Large intestine (tissue), 12 donors: ENCODE results near the gene CFAP300. TPM values are rescaled to one million over a fixed set of nuclear protein-coding genes. Genes with fewer than 3 reads are reported as not detected.
A peak's percentile ranks its signal among the peaks of the same experiment; 100 is the strongest.

ENCODE experiments used
- DNase-seq, 2 donors: peaks; one replicate each; pipeline versions ENCODE4 v3.0.0 to v3.0.0-alpha.2; 2013
- H3K27ac ChIP-seq: one replicate; pipeline ENCODE4 v1.5.1; 2013; ENCODE audit warnings: low read length
- H3K27me3 ChIP-seq: 2 replicates; pipeline ENCODE4 v1.6.1; 2013; ENCODE audit warnings: low read length; ENCODE audit not compliant: control insufficient read depth, insufficient read depth
- H3K36me3 ChIP-seq: 2 replicates; pipeline ENCODE4 v1.6.1; 2013; ENCODE audit warnings: low read length; ENCODE audit not compliant: control insufficient read depth, insufficient read depth
- H3K4me1 ChIP-seq: one replicate; pipeline ENCODE4 v1.6.1; 2013; ENCODE audit warnings: low read length; ENCODE audit not compliant: control insufficient read depth, insufficient read depth
- H3K4me3 ChIP-seq: one replicate; pipeline ENCODE4 v1.5.1; 2013; ENCODE audit warnings: low read length
- H3K9me3 ChIP-seq: one replicate; pipeline ENCODE4 v1.6.1; 2013; ENCODE audit warnings: mild to moderate bottlenecking, low read depth, low read length, moderate library complexity; ENCODE audit not compliant: control insufficient read depth
- WGBS: methylation state at CpG from one replicate; pipeline ENCODE4 v1.1.5; 2013; ENCODE audit warnings: low lambda C conversion rate; ENCODE audit not compliant: insufficient coverage; 5-methylcytosine and 5-hydroxymethylcytosine counted together
- long read RNA-seq, 11 donors: transcript quantifications; one replicate each; lab custom pipeline, GENCODE V29; 2026
- polyA plus RNA-seq: library from polyadenylated mRNA; unstranded; fragments of 120-200 nt; gene quantifications from one replicate; pipeline ENCODE4 v1.2.1, GENCODE V29; 2013

CFAP300 gene
- polyA plus RNA-seq: 1.9 TPM
- long read RNA-seq, donor 1: 0 reads
- long read RNA-seq, donor 2: 0 reads
- long read RNA-seq, donor 3: 0 reads
- long read RNA-seq, donor 4: 0 reads
- long read RNA-seq, donor 5: 0 reads
- long read RNA-seq, donor 6, partial matches to known transcripts: 0 of 1 reads
- long read RNA-seq, donor 6, other reads (novel, unspliced or antisense): 0 of 1 reads
- long read RNA-seq, donor 7: 0 reads
- long read RNA-seq, donor 8: 0 reads
- long read RNA-seq, donor 9, partial matches to known transcripts: 0 of 1 reads
- long read RNA-seq, donor 9, other reads (novel, unspliced or antisense): 0 of 1 reads
- long read RNA-seq, donor 10, partial matches to known transcripts: 0 of 1 reads
- long read RNA-seq, donor 10, other reads (novel, unspliced or antisense): 0 of 1 reads
- long read RNA-seq, donor 11: 0 reads

DNA sequence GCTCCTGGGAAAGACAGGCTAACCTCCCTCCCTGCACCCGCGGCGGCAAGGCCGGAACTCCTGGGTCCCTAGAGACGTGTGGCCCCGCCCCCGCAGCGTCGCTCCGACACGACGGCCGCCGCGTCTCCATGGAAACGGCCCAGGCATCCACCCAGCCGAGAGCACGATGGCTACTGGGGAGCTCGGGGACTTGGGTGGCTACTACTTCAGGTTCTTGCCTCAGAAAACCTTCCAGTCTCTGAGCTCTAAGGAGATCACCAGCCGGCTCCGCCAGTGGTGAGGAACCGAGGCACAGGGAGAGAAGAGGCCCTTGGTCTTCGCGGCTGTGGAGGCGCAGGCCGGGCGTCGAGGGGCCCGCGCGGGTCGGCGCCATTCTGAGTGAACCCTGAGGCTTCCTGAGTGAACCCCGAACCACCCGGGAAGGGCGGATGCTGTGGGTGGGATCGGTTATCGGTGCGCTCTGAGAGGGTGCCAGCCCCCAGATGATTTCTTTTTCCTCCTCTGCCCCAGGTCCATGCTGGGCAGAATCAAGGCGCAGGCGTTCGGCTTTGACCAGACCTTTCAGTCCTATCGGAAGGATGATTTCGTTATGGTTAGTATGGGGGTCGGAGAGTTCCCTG lies at the start of gene CFAP300:
Gene CFAP300 (plus strand): TSS at position 133 of the 620 bp plus-strand sequence. CDS start 34 bp downstream, at position 167.
- H3K36me3 ChIP-seq: no peaks in the 10 kb centered on the region
- DNase-seq: peak; percentile 46 to 72
- peaks cover 5% of the 10 kb centered on the region for H3K9me3 ChIP-seq
- no CpG with 5 or more reads among the region's 45 CpGs for WGBS
- peak within 1 kb of the TSS; percentile 60 for H3K4me3 ChIP-seq
- no peaks in the 10 kb centered on the region for H3K4me1 ChIP-seq
- no peaks in the 10 kb centered on the region for H3K27me3 ChIP-seq
- no peak within 1 kb of the TSS for H3K27ac ChIP-seq

DNA sequence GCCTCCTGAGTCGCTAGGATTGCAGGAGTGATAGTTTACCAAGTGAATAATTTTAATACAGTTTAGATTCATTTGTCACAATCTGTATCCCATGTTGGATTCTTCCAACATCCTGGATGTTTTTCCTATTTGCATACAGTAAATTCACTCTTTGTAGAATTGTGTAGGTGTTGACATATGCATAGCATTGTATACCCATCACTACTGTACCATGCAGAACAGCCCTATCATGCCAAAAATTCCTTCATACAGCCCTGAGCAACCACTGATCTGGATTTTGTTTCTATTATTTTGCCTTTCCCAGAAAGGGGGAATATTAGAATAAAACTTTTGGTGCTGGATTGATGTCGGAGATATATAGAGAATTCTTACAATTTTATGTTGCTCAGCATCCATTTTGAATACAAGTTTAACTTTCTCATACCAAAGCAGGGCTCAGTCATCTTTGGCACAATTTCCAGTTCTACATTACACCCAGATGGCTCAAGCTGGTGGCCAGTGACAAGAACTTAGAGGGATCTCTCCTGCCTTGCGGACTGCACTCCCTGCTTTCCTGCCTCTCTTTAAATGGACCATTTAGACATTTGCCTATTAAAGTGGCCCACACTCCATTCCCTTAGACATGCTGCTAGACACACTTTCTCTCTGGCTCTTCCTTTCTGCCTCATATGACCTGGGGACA lies 45.4 kb upstream of the CFAP300 start:
- 100% methylated on average over 1 of the region's 3 CpGs for WGBS
- no peaks in the 10 kb centered on the region for H3K27me3 ChIP-seq
- DNase-seq: no peak
- no peaks in the 10 kb centered on the region for H3K4me1 ChIP-seq
- no peaks in the 10 kb centered on the region for H3K9me3 ChIP-seq
- no peak overlapping the region for H3K27ac ChIP-seq
- no peaks in the 10 kb centered on the region for H3K36me3 ChIP-seq
- no peak overlapping the region for H3K4me3 ChIP-seq

DNA sequence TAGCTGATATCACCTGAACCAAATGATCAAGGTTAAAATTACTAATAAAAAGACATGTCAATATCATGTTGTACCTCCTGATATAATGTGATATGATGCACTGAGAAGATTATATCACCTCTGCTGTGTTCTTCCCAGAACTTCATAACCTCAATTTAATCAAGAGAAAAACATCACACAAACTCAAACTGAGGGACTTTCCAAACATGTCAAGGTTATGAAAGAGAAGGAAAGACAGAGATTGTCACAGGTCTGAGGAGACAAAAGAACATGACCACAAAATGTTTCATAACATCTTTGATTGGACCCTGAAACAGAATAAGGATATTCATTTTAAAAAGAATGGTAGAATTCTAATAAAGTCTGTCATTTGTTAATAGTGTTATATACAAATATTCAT lies 43.0 kb upstream of the CFAP300 start:
- no peaks in the 10 kb centered on the region for H3K9me3 ChIP-seq
- H3K27ac ChIP-seq: no peak overlapping the region
- DNase-seq: no peak
- no peak overlapping the region for H3K4me3 ChIP-seq
- H3K36me3 ChIP-seq: no peaks in the 10 kb centered on the region
- H3K27me3 ChIP-seq: no peaks in the 10 kb centered on the region
- peaks cover 8% of the 10 kb centered on the region for H3K4me1 ChIP-seq

DNA sequence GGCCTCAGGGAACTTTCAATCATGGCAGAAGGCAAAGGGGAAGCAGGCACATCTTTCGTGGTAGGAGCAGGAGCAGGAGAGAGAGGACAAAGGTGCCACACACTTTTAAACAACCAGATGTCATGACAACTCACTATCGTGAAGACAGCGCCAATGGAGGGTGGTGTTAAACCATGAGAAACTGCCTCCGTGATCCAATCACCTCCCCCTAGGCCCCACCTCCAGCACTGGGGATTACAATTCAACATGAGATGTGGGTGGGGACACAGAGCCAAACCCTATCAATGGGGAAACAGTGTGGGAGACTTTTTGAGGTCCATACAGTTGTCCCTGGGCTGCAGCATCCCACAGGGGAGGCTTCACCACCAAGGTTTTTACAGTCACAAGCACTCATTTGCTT lies 41.9 kb upstream of the CFAP300 start:
- Histone ChIP-seq H3K4me3 (no peak overlapping the region), H3K27ac (no peak overlapping the region), H3K27me3 (no peaks in the 10 kb centered on the region), H3K36me3 (no peaks in the 10 kb centered on the region), H3K9me3 (no peaks in the 10 kb centered on the region), H3K4me1 (peaks cover 8% of the 10 kb centered on the region)
- DNase-seq: no peak
- WGBS: 83% methylated on average over 1 of the region's 4 CpGs

- 100% methylated on average over 1 of the region's 7 CpGs for WGBS
- no peak for DNase-seq
- Histone ChIP-seq H3K27ac (peak overlapping the region; percentile 65), H3K36me3 (no peaks in the 10 kb centered on the region), H3K27me3 (no peaks in the 10 kb centered on the region), H3K4me3 (no peak overlapping the region), H3K9me3 (no peaks in the 10 kb centered on the region), H3K4me1 (peaks cover 8% of the 10 kb centered on the region)
Measured at GRCh38 chr11:102006835-102007566, 40.2 kb upstream of the CFAP300 start.

GRCh38 chr11:102007567-102008437 lies 39.4 kb upstream of the CFAP300 start:
- Histone ChIP-seq H3K36me3 (no peaks in the 10 kb centered on the region), H3K4me1 (peaks cover 8% of the 10 kb centered on the region), H3K4me3 (no peak overlapping the region), H3K27me3 (no peaks in the 10 kb centered on the region), H3K27ac (peak overlapping the region; percentile 65), H3K9me3 (no peaks in the 10 kb centered on the region)
- DNase-seq: peak; percentile 38 to 85
- WGBS: 17% methylated on average over 2 of the region's 4 CpGs

GRCh38 chr11:102010776-102011494 lies 36.3 kb upstream of the CFAP300 start:
- Histone ChIP-seq H3K4me3 (no peak overlapping the region), H3K36me3 (no peaks in the 10 kb centered on the region), H3K27me3 (no peaks in the 10 kb centered on the region), H3K9me3 (no peaks in the 10 kb centered on the region), H3K4me1 (peaks cover 8% of the 10 kb centered on the region), H3K27ac (peak overlapping the region; percentile 51)
- 89% methylated on average over 1 of the region's 12 CpGs for WGBS
- DNase-seq: peak; percentile 78 to 87

GRCh38 chr11:102012946-102013345 lies 34.3 kb upstream of the CFAP300 start:
- Histone ChIP-seq H3K4me3 (no peak overlapping the region), H3K4me1 (no peaks in the 10 kb centered on the region), H3K36me3 (no peaks in the 10 kb centered on the region), H3K27me3 (no peaks in the 10 kb centered on the region), H3K27ac (no peak overlapping the region), H3K9me3 (no peaks in the 10 kb centered on the region)
- DNase-seq: no peak
- WGBS: no CpG with 5 or more reads among the region's 3 CpGs

- no peaks in the 10 kb centered on the region for H3K36me3 ChIP-seq
- no peak overlapping the region for H3K4me3 ChIP-seq
- H3K27ac ChIP-seq: no peak overlapping the region
- WGBS: 92% methylated on average over 2 of the region's 5 CpGs
- H3K4me1 ChIP-seq: no peaks in the 10 kb centered on the region
- no peak for DNase-seq
- H3K9me3 ChIP-seq: no peaks in the 10 kb centered on the region
- no peaks in the 10 kb centered on the region for H3K27me3 ChIP-seq
Measured at GRCh38 chr11:102014756-102015155, 32.5 kb upstream of the CFAP300 start.
